ENCODE data around the gene PTPRN.
"Not testable (repeated sequence)": the region's sequence is repeated elsewhere in the genome, so short reads cannot be mapped to it uniquely, and the experiment has no call there.

Gene PTPRN

GRCh38 chr2:219261024-219261855 lies 48.0 kb downstream of the PTPRN start:
- DNase-seq (ENCODE audit: extremely low read depth, low read depth) = no peak
- TF ChIP-seq, protein P1, sequence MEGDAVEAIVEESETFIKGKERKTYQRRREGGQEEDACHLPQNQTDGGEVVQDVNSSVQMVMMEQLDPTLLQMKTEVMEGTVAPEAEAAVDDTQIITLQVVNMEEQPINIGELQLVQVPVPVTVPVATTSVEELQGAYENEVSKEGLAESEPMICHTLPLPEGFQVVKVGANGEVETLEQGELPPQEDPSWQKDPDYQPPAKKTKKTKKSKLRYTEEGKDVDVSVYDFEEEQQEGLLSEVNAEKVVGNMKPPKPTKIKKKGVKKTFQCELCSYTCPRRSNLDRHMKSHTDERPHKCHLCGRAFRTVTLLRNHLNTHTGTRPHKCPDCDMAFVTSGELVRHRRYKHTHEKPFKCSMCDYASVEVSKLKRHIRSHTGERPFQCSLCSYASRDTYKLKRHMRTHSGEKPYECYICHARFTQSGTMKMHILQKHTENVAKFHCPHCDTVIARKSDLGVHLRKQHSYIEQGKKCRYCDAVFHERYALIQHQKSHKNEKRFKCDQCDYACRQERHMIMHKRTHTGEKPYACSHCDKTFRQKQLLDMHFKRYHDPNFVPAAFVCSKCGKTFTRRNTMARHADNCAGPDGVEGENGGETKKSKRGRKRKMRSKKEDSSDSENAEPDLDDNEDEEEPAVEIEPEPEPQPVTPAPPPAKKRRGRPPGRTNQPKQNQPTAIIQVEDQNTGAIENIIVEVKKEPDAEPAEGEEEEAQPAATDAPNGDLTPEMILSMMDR (IDR thresholded peaks at IDR 0.05; ENCODE audit: low read depth, low read length, missing control alignments) = no peak
- H3K4me3 ChIP-seq (replicated peaks; ENCODE audit: low read depth, low read length) = no peak overlapping the region

DNA sequence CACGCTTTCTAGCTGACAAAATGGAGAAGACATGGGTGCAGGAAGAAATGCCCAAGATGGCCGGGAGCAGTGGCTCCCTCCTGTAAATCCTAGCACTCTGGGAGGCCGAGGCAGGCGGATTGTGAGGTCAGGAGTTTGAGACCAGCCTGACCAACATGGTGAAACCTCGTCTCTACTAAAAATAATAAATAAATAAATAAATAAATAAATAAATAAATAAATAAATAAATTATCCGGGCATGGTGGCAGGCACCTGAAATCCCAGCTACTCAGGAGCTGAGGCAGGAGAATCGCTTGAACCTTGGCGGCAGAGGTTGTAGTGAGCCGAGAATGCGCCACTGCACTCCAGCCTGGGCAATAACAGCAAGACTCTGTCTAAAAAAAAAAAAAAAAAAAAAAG lies 50.3 kb downstream of the PTPRN start:
- DNase-seq (ENCODE audit: extremely low read depth, low read depth); H3K4me3 ChIP-seq (replicated peaks; ENCODE audit: low read depth, low read length): not testable (repeated sequence)

DNA sequence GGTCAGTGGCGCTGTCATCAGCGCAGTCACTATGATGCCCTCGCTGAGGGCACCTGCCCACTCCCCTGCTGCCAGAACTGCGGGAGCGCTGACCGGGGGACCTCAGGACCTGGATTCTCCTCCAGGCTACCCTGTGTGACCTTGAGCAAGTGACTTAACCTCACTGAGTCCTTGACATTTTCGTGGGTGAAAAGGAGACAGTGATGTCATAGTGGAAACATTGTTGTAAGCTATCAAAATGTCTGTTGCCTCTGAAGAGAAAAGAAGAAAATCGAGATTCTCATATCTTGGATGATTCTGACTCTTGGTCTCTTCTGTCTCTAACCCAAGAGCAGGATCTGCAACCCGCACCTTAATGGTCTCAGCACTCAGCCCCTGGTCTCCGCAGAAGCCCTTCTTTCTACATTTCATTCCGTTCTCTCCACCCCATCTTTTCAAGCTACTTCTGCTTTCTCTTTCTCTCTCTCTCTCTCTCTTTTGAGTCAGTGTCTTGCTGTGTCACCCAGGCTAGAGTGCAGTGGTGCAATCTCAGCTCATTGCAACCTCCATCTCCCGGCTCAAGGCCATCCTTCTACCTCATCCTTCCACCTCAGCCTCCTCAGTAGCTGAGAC lies 54.5 kb downstream of the PTPRN start:
- peak overlapping the region; percentile 48 for H3K4me3 ChIP-seq (replicated peaks; ENCODE audit: low read depth, low read length)
- DNase-seq (ENCODE audit: extremely low read depth, low read depth) = no peak
- TF ChIP-seq, protein P1 (IDR thresholded peaks at IDR 0.05; ENCODE audit: low read depth, low read length, missing control alignments) = no peak

DNA sequence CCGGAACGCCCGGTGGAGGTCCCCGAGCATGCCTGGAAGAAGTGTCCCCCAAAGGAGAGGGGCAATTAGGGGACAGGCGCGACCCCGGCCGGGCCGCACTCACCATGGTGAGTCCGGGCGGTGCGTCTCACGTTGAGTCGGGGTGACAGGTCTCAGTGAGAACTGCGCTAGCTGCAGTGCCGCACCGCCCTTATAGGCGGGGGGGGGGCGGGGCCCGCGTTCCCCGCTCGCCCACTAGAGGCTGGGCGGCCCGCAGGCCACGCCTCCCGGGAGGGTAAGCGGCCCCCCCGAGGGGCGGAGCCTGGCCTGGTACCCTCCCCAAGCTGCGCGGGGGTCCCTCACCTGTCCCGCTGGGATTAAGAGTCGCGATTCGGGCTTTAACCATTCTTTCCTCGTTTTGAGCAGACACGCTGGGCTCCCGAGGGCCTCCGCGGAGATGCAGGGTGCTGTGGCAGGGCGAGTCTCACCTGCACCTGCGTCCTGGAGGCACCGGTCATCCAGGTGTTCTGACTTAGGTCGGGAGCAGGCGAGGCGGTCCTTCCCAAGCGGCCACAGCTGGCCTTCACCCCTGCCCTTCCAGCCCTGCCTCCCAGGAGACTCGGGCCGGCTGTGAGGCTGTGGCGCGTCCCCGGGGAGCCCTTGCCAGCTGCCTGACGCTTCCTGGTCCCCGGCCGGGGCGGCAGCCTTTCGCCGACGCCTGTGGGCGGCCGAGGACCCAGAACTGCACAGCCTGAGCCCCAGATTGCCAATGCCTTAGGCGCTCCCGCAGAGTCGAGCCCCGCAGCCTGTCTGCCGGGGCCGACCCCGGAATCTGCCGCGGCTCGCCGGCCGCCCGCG lies 55.2 kb downstream of the PTPRN start, which contains the start of gene TUBA4A:
TUBA4A (minus strand) TSS at position 166 of the 837 bp plus-strand sequence; CDS start at position 106, 60 bp downstream.
- no peak for DNase-seq (ENCODE audit: extremely low read depth, low read depth)
- TF ChIP-seq, protein P1 (IDR thresholded peaks at IDR 0.05; ENCODE audit: low read depth, low read length, missing control alignments) = no peak
- peak within 1 kb of the TSS; percentile 48 for H3K4me3 ChIP-seq (replicated peaks; ENCODE audit: low read depth, low read length)

DNA sequence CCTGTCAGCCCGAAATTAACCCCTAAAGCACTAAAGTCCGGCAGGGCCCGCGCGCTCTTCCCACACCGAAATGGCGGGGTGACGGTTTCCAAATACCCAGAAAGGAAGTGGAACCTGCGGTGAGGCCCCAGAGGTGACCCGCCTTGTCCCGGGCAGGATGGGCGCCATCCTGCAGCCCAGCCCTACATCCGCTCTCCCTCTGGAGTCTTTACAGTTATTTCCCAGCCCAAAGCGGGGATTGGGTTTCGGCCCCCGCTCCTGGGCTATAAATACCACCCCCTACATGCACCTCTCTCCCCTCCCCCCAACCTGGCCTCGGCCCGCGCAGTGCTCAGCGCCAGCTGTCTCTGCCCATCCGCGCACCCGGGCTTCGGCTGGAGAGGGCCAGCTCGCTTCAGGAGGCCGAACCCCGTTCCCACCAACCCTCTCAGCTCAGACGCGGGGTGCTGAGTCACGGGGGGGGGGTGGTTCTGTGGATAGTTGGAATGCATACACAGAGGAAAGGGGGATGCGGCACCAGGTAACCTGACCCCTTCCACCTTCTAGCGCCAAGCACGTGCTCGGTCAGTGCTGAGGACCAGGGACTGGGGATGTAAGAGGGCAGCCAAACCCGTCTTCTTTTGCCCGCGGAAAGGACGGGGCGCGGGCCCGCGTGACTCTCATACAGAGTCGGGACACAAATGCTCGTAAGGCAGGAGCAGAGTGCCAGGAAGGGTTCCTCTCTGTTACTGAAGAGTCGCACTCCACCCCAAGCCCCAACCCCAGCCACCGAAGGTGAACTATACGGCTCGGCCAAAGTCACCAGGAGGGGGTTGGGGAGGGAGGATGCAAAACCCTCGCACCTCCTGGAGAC lies 56.1 kb downstream of the PTPRN start, which contains the start of gene TUBA4B:
TUBA4B (plus strand) TSS at position 344 of the 853 bp plus-strand sequence; CDS start at position 509, 165 bp downstream.
- DNase-seq (ENCODE audit: extremely low read depth, low read depth) = no peak
- peak within 1 kb of the TSS; percentile 48 for H3K4me3 ChIP-seq (replicated peaks; ENCODE audit: low read depth, low read length)
- TF ChIP-seq, protein P1 (IDR thresholded peaks at IDR 0.05; ENCODE audit: low read depth, low read length, missing control alignments) = no peak

DNA sequence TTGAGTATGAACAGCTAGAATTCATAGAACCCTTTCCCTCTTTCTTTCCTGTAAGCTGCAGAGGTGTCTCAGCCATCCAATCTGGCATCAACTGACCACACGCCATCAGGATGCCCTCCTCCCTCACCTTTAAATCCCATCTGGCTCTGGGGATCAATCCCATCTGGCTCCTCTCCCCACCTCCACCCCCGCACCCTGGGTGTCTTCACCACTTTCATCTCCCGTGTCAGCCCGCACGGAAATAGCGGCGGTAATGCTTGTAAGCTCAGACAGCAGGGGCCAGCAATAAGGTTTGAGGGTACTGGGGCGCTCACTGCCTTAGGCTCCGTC lies 56.7 kb downstream of the PTPRN start:
- TF ChIP-seq, protein P1 (IDR thresholded peaks at IDR 0.05; ENCODE audit: low read depth, low read length, missing control alignments) = no peak
- H3K4me3 ChIP-seq (replicated peaks; ENCODE audit: low read depth, low read length) = peak overlapping the region; percentile 48
- DNase-seq (ENCODE audit: extremely low read depth, low read depth) = no peak
